NCI-H748 treated with DMSO at 0.1 percent for 48 hours (cell line): ENCODE data around the gene LAMC1.

Source experiments
- DNase-seq: peaks from one replicate; lab custom pipeline; 2025; lab: John Stamatoyannopoulos, UW

LAMC1 gene

GRCh38 chr1:183023146-183023600 is at the start of gene LAMC1:
LAMC1 (plus strand) TSS chr1:183023420; CDS start chr1:183023717, 297 bp downstream.
- DNase-seq = no peak

- DNase-seq = no peak
Measured at GRCh38 chr1:182974506-182975191, 48.6 kb upstream of the LAMC1 start.

- no peak for DNase-seq
Measured at GRCh38 chr1:182977480-182977879, 45.7 kb upstream of the LAMC1 start.

- no peak for DNase-seq
Measured at GRCh38 chr1:182978151-182978853, 44.9 kb upstream of the LAMC1 start.

- no peak for DNase-seq
Measured at GRCh38 chr1:182984138-182984537, 39.1 kb upstream of the LAMC1 start.

GRCh38 chr1:182984621-182985020 is 38.6 kb upstream of the LAMC1 start:
- DNase-seq = no peak

GRCh38 chr1:182985876-182986275 is 37.3 kb upstream of the LAMC1 start:
- no peak for DNase-seq

GRCh38 chr1:182990413-182991144 is 32.6 kb upstream of the LAMC1 start:
- DNase-seq = no peak

- DNase-seq = no peak
Measured at GRCh38 chr1:182993746-182994145, 29.5 kb upstream of the LAMC1 start.

GRCh38 chr1:182995894-182996293 is 27.3 kb upstream of the LAMC1 start:
- no peak for DNase-seq

GRCh38 chr1:182996816-182997215 is 26.4 kb upstream of the LAMC1 start:
- no peak for DNase-seq

- no peak for DNase-seq
Measured at GRCh38 chr1:182998482-182998881, 24.7 kb upstream of the LAMC1 start.

- DNase-seq = no peak
Measured at GRCh38 chr1:183000167-183000962, 22.9 kb upstream of the LAMC1 start.

GRCh38 chr1:183002267-183002666 is 21.0 kb upstream of the LAMC1 start:
- DNase-seq = no peak

GRCh38 chr1:183002797-183003196 is 20.4 kb upstream of the LAMC1 start:
- no peak for DNase-seq

- no peak for DNase-seq
Measured at GRCh38 chr1:183003203-183003602, 20.0 kb upstream of the LAMC1 start.

- no peak for DNase-seq
Measured at GRCh38 chr1:183004141-183004540, 19.1 kb upstream of the LAMC1 start.

GRCh38 chr1:183011859-183012258 is 11.4 kb upstream of the LAMC1 start:
- no peak for DNase-seq

GRCh38 chr1:183012301-183012994 is 10.8 kb upstream of the LAMC1 start:
- DNase-seq = no peak

- DNase-seq = no peak
Measured at GRCh38 chr1:183019139-183019740, 4.0 kb upstream of the LAMC1 start.

- no peak for DNase-seq
Measured at GRCh38 chr1:183019860-183020259, 3.4 kb upstream of the LAMC1 start.
